GM18873 (cell line): Measurements from ENCODE around the gene FADS1.

Experiments
- ATAC-seq: cut with Tn5 transposase; IDR thresholded peaks from one replicate; pipeline ENCODE4 v1.9.1; 2021; ENCODE audit warnings: mild to moderate bottlenecking, moderate library complexity, moderate number of reproducible peaks; ENCODE audit not compliant: unreplicated experiment, low FRiP score

The FADS1 gene

GRCh38 chr11:61764606-61765260 lies 52.1 kb downstream of the FADS1 start:
- ATAC-seq, result no peak

DNA sequence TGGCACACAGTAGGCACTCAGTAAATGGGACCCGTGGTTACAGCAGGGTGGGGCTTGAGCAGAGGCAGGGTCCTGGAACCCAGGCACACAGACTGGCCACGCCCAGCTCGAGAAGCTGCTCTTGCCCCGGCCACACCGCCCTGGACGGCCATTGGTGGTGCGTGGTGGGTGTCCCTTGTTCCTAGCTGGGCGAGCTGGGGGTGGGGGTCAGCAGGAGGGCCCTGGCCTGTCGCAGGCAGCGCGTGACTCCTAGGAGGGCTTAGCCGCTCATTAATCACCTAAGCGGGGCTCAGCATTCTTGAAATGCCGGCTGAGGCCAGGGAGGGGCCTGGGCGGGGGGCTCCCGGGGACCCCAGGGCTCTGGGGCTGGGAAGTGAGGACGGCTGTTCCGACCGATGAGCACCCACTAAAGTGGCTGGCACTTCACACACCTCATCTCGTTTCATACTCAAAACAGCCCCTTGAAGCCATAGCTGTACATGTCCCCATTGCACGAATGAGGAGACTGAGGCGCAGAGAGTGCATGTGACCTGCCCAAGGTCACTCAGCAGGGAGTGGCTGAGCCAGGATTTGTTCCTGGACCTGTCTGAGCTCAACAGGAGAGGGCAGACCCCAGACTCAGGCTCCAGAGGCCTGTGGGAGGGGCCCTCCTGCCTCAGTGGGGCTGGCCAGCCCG lies 52.7 kb downstream of the FADS1 start:
- no peak for ATAC-seq

GRCh38 chr11:61762798-61763197 lies 54.0 kb downstream of the FADS1 start:
- no peak for ATAC-seq

DNA sequence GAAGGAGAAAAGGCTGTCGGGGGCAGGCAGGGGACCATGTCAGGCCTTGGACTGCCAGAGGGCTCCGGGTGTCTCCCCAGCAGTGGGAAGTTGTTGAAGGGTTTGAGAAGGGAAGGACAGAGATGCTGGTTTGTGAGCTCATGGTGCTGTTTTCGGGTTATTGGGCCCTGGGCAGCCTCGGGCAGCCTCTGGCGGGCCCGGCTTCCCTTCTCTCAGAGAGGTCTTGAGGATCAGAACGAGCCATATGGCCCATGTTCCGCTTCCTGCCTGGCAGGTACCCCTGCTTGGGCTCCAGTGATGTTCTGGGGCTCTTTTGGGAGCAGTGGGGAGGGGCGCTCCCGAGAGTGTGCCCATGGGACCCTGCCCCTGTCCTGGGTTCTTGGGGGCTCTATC lies 54.6 kb downstream of the FADS1 start:
- ATAC-seq, result no peak

DNA sequence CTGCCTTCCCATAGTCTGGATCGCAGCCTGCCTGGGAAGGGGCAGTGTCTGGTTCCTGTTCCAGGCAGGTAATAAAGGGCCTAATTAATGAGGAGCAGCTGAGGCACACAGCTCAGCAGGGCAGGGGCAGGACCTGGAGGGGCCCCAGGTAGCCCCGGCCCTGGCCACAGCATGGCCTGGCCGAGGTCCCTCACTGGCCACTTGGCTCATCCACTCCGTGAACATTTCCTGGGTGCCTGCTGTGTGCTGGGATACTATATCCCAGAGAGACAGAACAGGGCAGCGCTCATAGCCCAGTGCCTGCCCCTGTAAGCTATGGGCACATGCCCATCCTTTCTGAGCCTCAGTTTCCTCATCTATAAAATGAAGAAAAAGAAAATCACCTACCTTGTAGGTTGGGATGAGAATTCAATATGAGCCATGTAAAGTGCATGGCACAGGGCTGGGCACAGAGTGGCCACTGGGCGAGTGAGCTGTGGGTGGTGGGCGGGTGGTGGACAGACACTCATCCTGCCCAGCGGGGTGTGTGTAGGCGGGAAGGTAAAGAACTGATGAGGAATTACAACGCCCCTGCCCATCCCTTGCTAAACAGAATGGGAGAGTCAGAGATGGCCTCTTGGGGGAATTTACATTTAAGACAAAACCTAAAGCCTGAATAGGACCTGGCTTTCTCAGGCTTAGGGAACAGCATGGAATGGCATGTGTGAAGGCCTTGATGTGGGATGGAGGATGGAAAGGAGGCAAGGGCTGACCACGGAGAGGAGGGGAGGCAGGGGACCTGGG lies 55.2 kb downstream of the FADS1 start:
- ATAC-seq, result no peak

DNA sequence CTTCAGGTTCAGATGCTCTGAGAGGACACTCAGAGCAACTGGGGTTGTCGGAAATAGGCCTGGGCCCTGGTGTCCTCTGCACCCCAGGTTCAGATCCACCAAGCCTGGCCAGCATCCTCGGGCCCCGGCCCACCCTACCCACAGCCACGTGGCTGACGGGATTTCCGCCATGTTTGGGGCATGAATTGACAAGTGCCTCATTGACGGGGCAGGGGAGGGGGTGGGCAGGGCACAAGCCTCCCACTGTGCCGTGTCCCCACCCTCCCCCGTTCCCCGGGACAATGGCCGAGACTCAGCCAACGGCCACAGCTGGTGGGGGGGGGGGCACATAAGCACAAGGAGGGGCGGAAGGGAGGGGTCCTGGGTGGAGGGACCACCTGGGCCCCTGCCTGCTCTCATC lies 55.9 kb downstream of the FADS1 start:
- no peak for ATAC-seq

GRCh38 chr11:61757213-61757862 lies 59.5 kb downstream of the FADS1 start:
- no peak for ATAC-seq

GRCh38 chr11:61756452-61757212 lies 60.2 kb downstream of the FADS1 start:
- ATAC-seq, result no peak

DNA sequence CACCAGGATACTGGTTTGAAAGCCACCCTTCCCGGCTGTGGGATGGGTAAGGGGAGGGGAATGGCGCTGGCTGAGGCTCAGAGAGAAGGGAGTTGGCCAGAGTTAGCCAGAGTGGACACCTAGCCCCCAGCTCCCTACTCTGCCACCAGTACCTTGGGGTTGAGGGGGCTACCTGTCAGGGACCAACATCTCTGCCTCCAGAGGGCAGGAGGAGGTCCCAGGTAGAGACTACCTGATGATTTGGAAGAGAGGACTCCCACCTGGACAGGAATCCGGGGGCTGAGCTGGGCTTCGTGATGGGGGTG lies 60.7 kb downstream of the FADS1 start:
- ATAC-seq, result no peak

GRCh38 chr11:61754534-61755482 lies 62.0 kb downstream of the FADS1 start:
- ATAC-seq, result no peak

- no peak for ATAC-seq
These were observed 63.1 kb downstream of the FADS1 start for GRCh38 chr11:61753672-61754071.

- no peak for ATAC-seq
These were observed 63.8 kb downstream of the FADS1 start for GRCh38 chr11:61752925-61753521.

DNA sequence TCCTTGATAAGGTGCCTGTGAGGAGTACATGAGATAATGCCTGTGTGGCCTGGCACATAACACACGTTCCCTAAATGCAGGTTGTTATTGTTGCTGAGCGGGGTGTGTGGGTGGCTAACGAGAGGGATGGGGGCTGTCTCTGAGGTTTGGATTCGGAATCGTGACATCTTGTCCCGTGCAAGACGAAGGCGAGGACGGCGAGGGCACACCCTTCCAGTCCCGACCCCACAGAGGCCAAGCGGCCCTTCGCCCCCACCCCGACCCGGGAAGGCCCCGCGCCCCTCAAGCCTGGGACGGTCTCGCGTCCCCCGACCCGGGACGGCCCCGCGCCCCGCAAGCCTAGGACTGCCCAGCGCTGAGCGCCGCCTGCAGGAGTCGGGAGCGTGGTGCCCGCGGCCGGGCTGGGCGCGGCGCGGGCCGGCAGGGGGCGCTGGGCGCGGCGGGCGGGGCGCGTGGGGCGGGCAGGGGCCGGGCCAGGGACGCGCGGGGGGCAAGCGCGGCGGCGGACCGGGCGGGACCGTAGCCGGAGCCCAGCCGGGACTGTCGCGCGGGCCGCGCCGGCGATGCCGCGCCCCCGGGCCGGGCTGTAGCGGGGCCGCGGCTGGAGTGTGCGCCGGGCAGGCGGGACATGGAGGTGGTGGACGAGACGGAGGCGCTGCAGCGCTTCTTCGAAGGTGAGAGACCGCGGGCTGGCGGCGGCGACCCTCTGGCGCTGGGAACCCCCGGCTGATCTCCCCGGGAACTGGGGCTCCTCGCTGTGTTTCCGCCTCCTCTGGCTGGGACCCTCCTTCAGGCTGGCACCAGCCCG lies 64.5 kb downstream of the FADS1 start, which contains the start of gene MYRF:
TSS of gene MYRF (plus strand) at position 520 of the 808 bp plus-strand sequence. CDS start at position 629, 109 bp downstream.
- ATAC-seq, result no peak

DNA sequence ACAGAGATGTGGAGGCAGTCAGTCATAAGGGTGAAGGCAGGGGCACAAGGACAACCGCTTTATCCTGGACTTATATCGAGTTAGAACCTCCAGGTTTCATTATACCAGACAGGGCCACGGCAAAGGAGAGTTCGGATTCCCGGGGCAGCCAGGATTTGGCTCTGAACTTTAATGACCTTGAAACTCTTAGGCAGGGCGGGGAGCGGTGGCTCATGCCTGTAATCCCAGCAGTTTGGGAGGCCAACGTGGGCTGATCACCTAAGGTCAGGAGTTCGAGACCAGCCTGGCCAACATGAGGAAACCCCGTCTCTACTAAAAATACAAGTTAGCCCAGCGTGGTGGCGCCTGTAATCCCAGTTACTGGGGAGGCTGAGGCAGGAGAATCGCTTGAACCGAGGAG lies 65.4 kb downstream of the FADS1 start:
- no peak for ATAC-seq

- ATAC-seq, result no peak
These were observed 66.1 kb downstream of the FADS1 start for GRCh38 chr11:61750631-61751273.
